LHCN-M2 (cell line): ENCODE measurements around the gene ZNF711. TPM values are rescaled to one million over a fixed set of nuclear protein-coding genes. Genes with fewer than 3 reads are reported as not detected.
"Not testable (repeated sequence)": the region's sequence is repeated elsewhere in the genome, so short reads cannot be mapped to it uniquely, and the experiment has no call there.

Experiments
- DNase-seq: peaks from one replicate; pipeline ENCODE4 v3.0.0-alpha.2; 2012; ENCODE audit warnings: low read depth
- polyA plus RNA-seq: library from polyadenylated mRNA; unstranded; fragments of >200 nt; gene quantifications from one replicate; pipeline ENCODE4 v1.2.1, GENCODE V29; 2012; ENCODE audit warnings: missing spikeins
- total RNA-seq: library from RNA; depleted of rRNA; stranded (reverse); fragments of >200 nt; gene quantifications from 2 replicates; pipeline ENCODE4 v1.2.3, GENCODE V29; 2014; rRNA removed

ZNF711 gene
- 3.7 and 4.1 TPM in 2 replicates for total RNA-seq
- 0.90 TPM for polyA plus RNA-seq

GRCh38 chrX:85243761-85244449 lies at the start of gene ZNF711, which contains the start of gene SATL1:
ZNF711 (plus strand) TSS chrX:85243991; CDS start chrX:85247573, 3,582 bp downstream.
SATL1 (minus strand) TSS chrX:85243779; CDS start chrX:85108968, 134,811 bp downstream.
- DNase-seq, result peak; percentile 45

- DNase-seq, result no peak
These were observed 47.5 kb upstream of the ZNF711 start for GRCh38 chrX:85196319-85196718.

- no peak for DNase-seq
These were observed 40.3 kb upstream of the ZNF711 start for GRCh38 chrX:85203461-85203970.

DNA sequence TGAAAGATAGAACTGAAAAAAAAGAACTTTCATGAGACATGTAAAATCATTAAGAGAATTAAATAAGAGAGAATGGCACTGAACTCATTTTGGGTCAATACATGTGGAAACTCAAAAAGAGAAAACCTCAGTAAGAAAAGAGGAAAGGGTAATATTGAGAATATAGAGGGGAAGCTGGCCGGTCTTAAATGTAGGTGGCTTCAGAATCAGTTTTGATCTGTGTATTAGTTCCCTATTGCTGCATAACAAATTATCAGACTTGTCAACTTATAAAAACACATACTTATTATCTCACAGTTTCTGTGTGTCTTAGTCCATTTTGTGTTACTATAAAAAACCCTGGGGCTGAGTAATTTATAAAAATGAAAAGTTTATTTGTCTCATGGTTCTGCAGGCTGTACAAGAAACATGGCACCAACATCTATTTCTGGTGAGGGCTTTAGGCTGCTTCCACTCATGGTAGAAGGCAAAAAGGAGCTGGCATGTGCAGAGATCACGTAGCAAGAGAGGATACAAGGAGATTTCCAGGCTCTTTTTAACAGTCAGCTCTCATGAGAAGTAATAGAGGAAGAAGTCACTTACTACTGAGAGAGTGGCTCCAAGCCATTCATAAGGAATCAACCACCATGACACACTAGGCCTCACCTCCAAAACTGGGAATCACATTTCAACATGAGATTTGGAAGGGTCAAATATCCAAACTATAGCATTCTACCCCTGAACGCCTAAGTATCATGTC lies 29.8 kb upstream of the ZNF711 start:
- no peak for DNase-seq

DNA sequence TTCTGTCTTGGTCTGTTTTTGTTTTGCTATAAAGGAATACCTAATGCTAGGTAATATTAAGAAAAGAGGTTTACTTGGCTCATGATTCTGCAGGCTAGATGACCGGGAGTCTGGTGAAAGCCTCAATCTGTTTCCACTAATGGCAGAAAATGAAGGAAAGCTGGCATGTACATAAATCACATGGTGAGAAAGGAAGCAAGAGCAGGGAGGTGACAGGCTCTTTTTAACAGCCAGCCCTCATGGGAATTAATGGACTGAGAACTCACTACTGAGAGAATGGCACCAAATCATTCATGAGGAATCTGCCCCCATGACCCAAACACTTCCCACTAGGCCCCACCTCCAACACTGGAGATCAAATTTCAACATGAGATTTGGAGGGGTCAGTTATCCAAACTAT lies 27.8 kb upstream of the ZNF711 start:
- no peak for DNase-seq

- no peak for DNase-seq
These were observed 22.4 kb upstream of the ZNF711 start for GRCh38 chrX:85221361-85221760.

DNA sequence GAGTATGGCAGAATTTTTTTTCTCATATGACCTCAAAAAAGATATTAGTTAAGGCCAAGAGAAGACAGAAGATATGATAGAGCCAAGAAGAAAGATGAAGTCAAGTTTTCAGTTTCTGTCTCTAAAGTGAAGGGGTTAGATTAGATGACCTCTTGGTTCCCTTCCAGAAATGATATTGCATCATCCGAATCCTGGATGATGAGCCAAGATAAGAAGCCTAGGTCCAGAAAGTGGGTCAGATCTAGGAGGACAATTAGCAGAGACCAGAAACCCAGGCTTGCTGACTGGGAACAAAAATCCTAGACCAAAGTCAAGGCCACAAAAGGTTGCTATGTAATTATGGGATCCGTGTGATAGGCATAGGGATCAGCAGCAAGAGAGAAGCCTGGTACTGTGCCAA lies 20.4 kb upstream of the ZNF711 start:
- no peak for DNase-seq

DNA sequence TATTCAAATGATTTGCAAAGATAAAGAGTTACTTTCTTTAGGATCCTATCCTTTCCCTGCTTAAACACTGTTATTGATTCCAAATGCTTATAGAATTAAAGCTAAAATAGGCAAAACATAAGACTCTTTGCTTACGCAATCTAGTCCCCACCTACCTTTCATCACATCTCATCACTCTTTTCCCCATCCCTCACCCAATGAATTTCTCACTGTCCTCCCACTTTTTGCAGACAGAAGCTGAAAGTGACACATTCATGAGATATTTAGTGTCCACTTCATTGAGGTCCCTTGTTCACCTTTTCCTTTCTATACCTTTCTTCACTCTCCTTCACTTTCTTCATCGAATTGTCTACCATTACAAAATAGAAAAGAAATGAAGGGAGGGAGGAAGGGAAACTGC lies 636 bp upstream of the ZNF711 start:
- no peak for DNase-seq

DNA sequence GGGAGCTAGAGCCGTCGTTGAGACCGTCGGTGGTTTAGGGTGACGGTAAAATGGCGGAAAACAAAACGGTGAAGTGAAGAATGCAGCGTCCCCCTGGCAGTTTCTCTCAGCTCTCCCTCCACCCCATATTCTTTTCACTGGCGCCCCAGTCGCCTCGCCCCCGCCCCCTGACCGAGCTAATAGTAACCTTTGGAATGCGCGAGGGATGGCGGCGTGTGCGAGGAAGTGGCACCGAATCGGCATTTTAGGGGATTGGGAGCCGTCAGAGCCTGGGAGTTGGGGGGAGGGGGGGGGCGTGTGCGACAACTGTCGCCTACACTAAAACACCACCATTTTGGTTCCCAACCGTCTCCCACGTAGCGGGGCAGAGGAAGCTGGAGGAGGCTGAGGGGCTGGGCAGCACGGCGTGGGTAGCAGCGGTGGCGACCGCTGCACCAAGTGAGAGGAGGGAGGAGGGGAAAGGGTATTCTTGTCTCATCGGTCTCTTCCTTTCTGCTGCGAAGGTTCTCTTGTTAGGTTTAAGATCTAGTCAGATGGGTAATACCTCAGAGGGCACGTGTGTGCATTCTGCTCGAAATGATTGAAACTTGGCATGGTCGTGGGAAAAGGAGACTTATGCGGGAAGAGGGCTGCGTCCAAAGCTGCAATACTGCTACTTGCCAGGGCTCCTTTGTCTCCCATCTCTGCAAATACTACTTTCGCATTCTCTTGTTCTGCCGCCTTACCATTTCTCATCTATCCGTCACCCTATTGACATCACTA lies 840 bp downstream of the ZNF711 start:
- peak; percentile 26 for DNase-seq

GRCh38 chrX:85285286-85285685 lies 41.5 kb downstream of the ZNF711 start:
- not testable (repeated sequence) for DNase-seq

GRCh38 chrX:85288992-85289723 lies 45.4 kb downstream of the ZNF711 start:
- no peak for DNase-seq

- DNase-seq, result no peak
These were observed 59.8 kb downstream of the ZNF711 start for GRCh38 chrX:85303544-85303943.

DNA sequence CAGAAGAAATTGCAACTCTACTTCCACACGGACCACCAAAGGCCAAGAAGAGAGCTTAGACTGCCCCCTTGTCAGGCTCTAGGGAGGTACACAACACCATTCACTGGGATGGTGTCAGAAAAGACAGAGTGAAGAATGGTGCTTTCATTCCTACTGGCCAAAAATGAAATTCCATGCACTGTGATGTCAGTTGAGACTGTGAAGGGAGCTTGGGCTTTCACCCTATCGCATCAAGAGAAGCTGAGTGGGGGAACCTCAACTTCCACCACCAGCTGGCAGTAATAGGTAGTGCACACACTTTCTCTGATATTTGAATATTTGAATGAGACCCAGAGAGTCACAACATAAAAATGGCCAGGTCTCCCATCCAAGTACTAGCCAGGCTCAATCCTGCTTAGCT lies 65.9 kb downstream of the ZNF711 start:
- DNase-seq, result peak; percentile 0

DNA sequence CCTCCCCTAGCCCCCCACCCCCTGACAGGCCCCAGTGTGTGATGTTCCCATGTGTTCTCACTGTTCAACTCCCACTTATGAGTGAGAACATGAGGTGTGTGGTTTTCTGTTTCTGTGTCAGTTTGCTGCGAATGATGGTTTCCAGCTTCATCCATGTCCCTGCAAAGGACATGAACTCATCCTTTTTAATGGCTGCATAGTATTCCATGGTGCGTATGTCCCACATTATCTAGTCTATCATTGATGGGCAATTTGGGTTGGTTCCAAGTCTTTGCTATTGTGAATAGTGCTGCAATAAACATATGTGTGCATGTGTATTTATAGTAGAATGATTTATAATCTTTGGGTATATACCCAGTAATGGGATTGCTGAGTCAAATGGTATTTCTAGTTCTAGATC lies 67.6 kb downstream of the ZNF711 start:
- not testable (repeated sequence) for DNase-seq

Other genes with a start within 250 kb of the ZNF711 start
- gene APOOL, start 240.1 kb upstream of the ZNF711 start, total RNA-seq, result 9.8 and 14.1 TPM in 2 replicates
- gene SATL1, start 212 bp upstream of the ZNF711 start, total RNA-seq, result not detected in 2 replicates
- gene POF1B, start 135.7 kb downstream of the ZNF711 start, total RNA-seq, result not detected in 2 replicates